Measurements from ENCODE around the gene CAND1.
A peak's percentile ranks its signal among the peaks of the same experiment; 100 is the strongest.

CAND1 gene

GRCh38 chr12:67348683-67349082 lies 79.5 kb downstream of the CAND1 start:
- DNase-seq = no peak

- no peak for DNase-seq
Measured at GRCh38 chr12:67352682-67353081, 83.5 kb downstream of the CAND1 start.

- no peak for DNase-seq
Measured at GRCh38 chr12:67354322-67354721, 85.2 kb downstream of the CAND1 start.

GRCh38 chr12:67354966-67355365 lies 85.8 kb downstream of the CAND1 start:
- DNase-seq = no peak

GRCh38 chr12:67355428-67356379 lies 86.5 kb downstream of the CAND1 start:
- DNase-seq = peak; percentile 47

GRCh38 chr12:67356380-67356774 lies 87.2 kb downstream of the CAND1 start:
- no peak for DNase-seq

GRCh38 chr12:67357376-67358125 lies 88.4 kb downstream of the CAND1 start:
- no peak for DNase-seq

GRCh38 chr12:67358781-67359338 lies 89.7 kb downstream of the CAND1 start:
- peak; percentile 28 for DNase-seq

GRCh38 chr12:67362526-67362925 lies 93.4 kb downstream of the CAND1 start:
- no peak for DNase-seq

- peak; percentile 38 for DNase-seq
Measured at GRCh38 chr12:67364228-67364627, 95.1 kb downstream of the CAND1 start.

GRCh38 chr12:67365131-67365530 lies 96.0 kb downstream of the CAND1 start:
- no peak for DNase-seq

- no peak for DNase-seq
Measured at GRCh38 chr12:67367843-67368242, 98.7 kb downstream of the CAND1 start.
